ENCODE measurements around the gene LRRC74A. TPM values are rescaled to one million over a fixed set of nuclear protein-coding genes. Genes with fewer than 3 reads are reported as not detected.
"Not testable (repeated sequence)": the region's sequence is repeated elsewhere in the genome, so short reads cannot be mapped to it uniquely, and the experiment has no call there.

LRRC74A gene
- total and polyA plus RNA-seq, 4 donors: 0.26 TPM; not detected in 3

DNA sequence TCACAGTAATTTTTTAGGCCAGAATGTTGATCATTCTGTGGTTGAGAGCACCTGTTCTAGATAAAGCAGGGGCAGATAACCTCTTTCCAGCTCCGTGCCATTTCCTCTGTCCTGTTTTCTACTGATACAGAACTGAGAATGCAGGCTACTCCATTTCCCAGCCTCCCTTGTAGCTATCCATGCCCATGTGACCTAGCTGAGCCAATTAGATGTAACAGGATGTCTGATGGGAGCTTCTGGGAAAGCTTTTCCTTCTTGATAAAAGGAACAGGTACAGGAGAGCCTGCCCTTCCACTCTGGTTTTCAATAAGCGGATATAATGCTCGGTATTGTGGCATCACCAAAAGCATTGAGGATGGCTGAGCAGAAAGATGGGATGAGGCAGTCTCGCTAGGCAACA is 54.2 kb downstream of the LRRC74A start:
- DNase-seq (ENCODE audit: low read depth in 4 of 6, low spot score in 6 of 6): peak in 1 of 6 donors; percentile 60
- peaks cover 40% of the 10 kb centered on the region for H3K4me1 ChIP-seq (ENCODE audit: control insufficient read depth, insufficient read depth, low read length)
- no peak overlapping the region for H3K4me3 ChIP-seq (ENCODE audit: low read depth, low read length)
- WGBS (ENCODE audit: insufficient coverage): 100% methylated on average over 2 of the region's 4 CpGs
- H3K27ac ChIP-seq (ENCODE audit: low read depth, low read length): no peak overlapping the region
- no peaks in the 10 kb centered on the region for H3K9me3 ChIP-seq (ENCODE audit: control insufficient read depth, insufficient read depth, low read length)
- no peaks in the 10 kb centered on the region for H3K36me3 ChIP-seq (ENCODE audit: control insufficient read depth, insufficient read depth, low read length)
- no peaks in the 10 kb centered on the region for H3K27me3 ChIP-seq (ENCODE audit: control insufficient read depth, insufficient read depth, low read length)

DNA sequence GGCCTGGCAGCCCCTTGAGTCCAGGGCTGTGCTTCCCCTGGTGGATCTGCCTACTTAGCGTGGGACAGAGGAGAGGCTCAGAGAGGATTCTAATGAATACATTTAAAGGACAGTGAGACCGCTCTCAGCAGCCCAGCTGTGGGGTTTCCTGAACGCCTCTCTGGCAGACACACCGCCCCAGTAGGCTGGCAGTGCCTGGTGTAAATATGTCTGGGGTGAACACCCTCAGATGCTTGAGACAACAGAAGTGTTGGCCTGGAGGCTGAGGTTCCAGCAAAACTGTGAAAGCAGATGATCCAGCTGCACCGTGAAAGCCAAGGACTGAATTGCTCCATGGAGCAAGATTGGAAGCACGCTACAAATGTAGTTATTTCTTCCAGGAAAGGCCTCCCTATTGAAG is 55.1 kb downstream of the LRRC74A start:
- peak in 2 of 6 donors; percentile 29 to 53 for DNase-seq (ENCODE audit: low read depth in 4 of 6, low spot score in 6 of 6)
- Histone ChIP-seq H3K4me3 (ENCODE audit: low read depth, low read length) (no peak overlapping the region), H3K4me1 (ENCODE audit: control insufficient read depth, insufficient read depth, low read length) (peaks cover 36% of the 10 kb centered on the region), H3K27ac (ENCODE audit: low read depth, low read length) (peak overlapping the region; percentile 15), H3K36me3 (ENCODE audit: control insufficient read depth, insufficient read depth, low read length) (no peaks in the 10 kb centered on the region), H3K9me3 (ENCODE audit: control insufficient read depth, insufficient read depth, low read length) (no peaks in the 10 kb centered on the region), H3K27me3 (ENCODE audit: control insufficient read depth, insufficient read depth, low read length) (no peaks in the 10 kb centered on the region)
- 42% methylated on average over 1 of the region's 6 CpGs for WGBS (ENCODE audit: insufficient coverage)

DNA sequence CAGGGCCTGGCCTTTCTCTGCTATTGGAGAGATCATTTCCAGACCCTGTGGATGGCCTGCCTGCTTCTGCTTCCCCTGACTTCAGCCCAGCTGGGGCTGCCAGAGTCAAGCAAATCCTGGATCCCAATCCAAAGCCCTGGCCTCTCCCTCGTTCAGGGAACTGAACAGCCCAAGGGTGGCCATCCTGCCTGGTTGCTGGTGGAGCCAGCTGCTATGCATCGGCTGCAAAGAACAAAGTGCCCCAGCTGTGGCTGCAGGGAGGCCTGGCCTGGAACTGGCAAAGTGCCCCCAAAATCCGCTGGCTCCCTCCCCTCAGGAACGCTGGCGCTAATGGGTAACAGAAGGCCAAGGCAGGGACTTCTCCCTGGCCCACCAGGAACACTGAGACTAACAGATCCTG is 56.4 kb downstream of the LRRC74A start:
- Histone ChIP-seq H3K4me1 (ENCODE audit: control insufficient read depth, insufficient read depth, low read length) (peaks cover 36% of the 10 kb centered on the region), H3K9me3 (ENCODE audit: control insufficient read depth, insufficient read depth, low read length) (no peaks in the 10 kb centered on the region), H3K36me3 (ENCODE audit: control insufficient read depth, insufficient read depth, low read length) (no peaks in the 10 kb centered on the region), H3K4me3 (ENCODE audit: low read depth, low read length) (no peak overlapping the region), H3K27ac (ENCODE audit: low read depth, low read length) (no peak overlapping the region), H3K27me3 (ENCODE audit: control insufficient read depth, insufficient read depth, low read length) (no peaks in the 10 kb centered on the region)
- DNase-seq (ENCODE audit: low read depth in 4 of 6, low spot score in 6 of 6): peak in 2 of 6 donors; percentile 25 to 33
- WGBS (ENCODE audit: insufficient coverage): 32% methylated on average over 5 of the region's 5 CpGs

DNA sequence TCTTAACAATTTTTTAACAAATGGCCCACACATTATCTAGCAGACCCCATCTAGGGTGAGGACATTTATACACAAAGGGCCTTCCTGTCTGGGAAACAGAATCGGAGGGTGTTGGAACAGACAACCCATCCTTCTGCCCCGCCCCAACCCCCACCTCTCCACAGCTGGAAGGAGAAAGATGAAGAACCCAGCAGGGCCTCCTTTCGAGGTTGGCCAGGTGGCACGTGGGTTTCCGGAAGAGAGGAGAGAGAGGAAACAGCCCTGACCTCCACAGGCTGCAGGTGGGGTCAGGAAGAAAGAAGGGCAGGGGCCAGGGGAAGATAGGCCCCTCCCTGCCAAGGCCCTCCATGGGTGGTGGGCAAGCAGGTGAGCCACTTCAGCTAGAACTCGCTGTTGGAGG is 57.2 kb downstream of the LRRC74A start:
- WGBS (ENCODE audit: insufficient coverage): 82% methylated on average over 4 of the region's 6 CpGs
- Histone ChIP-seq H3K27ac (ENCODE audit: low read depth, low read length) (no peak overlapping the region), H3K36me3 (ENCODE audit: control insufficient read depth, insufficient read depth, low read length) (no peaks in the 10 kb centered on the region), H3K4me3 (ENCODE audit: low read depth, low read length) (no peak overlapping the region), H3K9me3 (ENCODE audit: control insufficient read depth, insufficient read depth, low read length) (no peaks in the 10 kb centered on the region), H3K4me1 (ENCODE audit: control insufficient read depth, insufficient read depth, low read length) (peaks cover 38% of the 10 kb centered on the region), H3K27me3 (ENCODE audit: control insufficient read depth, insufficient read depth, low read length) (no peaks in the 10 kb centered on the region)
- DNase-seq (ENCODE audit: low read depth in 4 of 6, low spot score in 6 of 6): no peak

DNA sequence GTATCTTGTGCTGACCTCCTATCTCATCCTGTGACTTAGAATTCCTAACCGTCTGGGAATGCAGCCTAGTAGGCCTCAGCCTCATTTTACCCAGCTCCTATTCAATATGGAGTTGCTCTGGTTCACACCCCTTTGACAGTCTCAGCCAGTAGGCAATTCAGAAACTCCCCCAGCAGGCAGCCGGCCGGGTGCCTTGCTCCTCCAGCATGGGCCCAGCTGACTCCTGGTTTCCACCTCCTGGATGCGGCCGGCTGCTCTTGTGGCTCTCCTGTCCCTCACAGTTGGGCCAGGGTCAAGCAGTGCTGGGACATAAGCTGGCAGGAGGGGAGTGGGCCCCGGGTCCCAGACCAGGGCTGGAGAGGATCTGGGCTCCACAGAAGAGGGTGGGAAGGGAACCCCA is 58.2 kb downstream of the LRRC74A start:
- no peaks in the 10 kb centered on the region for H3K27me3 ChIP-seq (ENCODE audit: control insufficient read depth, insufficient read depth, low read length)
- no peak for DNase-seq (ENCODE audit: low read depth in 4 of 6, low spot score in 6 of 6)
- H3K4me3 ChIP-seq (ENCODE audit: low read depth, low read length): no peak overlapping the region
- H3K9me3 ChIP-seq (ENCODE audit: control insufficient read depth, insufficient read depth, low read length): no peaks in the 10 kb centered on the region
- 90% methylated on average over 6 of the region's 6 CpGs for WGBS (ENCODE audit: insufficient coverage)
- no peak overlapping the region for H3K27ac ChIP-seq (ENCODE audit: low read depth, low read length)
- peaks cover 38% of the 10 kb centered on the region for H3K4me1 ChIP-seq (ENCODE audit: control insufficient read depth, insufficient read depth, low read length)
- no peaks in the 10 kb centered on the region for H3K36me3 ChIP-seq (ENCODE audit: control insufficient read depth, insufficient read depth, low read length)

DNA sequence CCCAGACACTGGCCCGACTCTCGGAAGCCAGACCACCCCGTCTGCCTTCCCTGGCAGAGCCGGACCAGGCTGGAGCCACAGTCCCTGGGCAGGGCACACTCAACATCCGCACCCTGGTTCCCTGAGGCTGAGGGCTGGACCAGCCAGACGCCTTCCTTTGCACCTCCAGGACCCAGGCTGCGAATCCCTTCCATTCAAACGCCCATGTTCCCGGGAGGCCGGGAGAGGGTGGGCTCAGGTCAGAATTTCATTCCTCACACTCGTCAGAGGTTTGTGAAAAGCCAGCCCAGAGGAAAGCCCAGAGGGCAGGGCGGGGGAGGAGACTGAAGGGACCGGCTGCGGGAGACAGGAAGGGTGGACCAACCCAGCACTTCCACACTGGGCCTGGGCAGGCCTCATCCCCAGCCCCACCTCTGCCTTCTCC is 58.7 kb downstream of the LRRC74A start:
- Histone ChIP-seq H3K9me3 (ENCODE audit: control insufficient read depth, insufficient read depth, low read length) (no peaks in the 10 kb centered on the region), H3K27me3 (ENCODE audit: control insufficient read depth, insufficient read depth, low read length) (no peaks in the 10 kb centered on the region), H3K27ac (ENCODE audit: low read depth, low read length) (no peak overlapping the region), H3K4me3 (ENCODE audit: low read depth, low read length) (no peak overlapping the region), H3K4me1 (ENCODE audit: control insufficient read depth, insufficient read depth, low read length) (peaks cover 38% of the 10 kb centered on the region), H3K36me3 (ENCODE audit: control insufficient read depth, insufficient read depth, low read length) (no peaks in the 10 kb centered on the region)
- no peak for DNase-seq (ENCODE audit: low read depth in 4 of 6, low spot score in 6 of 6)
- WGBS (ENCODE audit: insufficient coverage): 68% methylated on average over 14 of the region's 14 CpGs

DNA sequence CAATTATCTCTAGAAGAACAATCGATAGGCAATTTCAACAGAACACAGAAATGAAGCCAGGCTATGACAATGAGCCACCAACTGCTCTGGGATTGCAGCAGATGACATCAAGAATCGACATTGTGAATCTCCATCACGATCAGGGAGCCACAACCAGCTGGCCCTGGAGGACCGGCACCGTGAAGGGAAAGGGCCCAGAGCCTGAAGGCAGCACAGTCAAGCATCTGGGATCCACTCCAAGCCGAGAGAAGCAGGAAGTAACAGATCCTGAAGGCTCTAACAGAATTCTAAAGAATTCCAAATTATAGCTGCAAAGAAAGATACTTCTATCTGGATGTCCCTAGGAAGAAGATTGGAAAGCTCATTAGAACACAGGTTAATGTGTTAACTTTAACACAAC is 61.0 kb downstream of the LRRC74A start:
- no peak overlapping the region for H3K4me3 ChIP-seq (ENCODE audit: low read depth, low read length)
- 38% methylated on average over 5 of the region's 6 CpGs for WGBS (ENCODE audit: insufficient coverage)
- no peaks in the 10 kb centered on the region for H3K27me3 ChIP-seq (ENCODE audit: control insufficient read depth, insufficient read depth, low read length)
- peak in 1 of 6 donors; percentile 52 for DNase-seq (ENCODE audit: low read depth in 4 of 6, low spot score in 6 of 6)
- H3K9me3 ChIP-seq (ENCODE audit: control insufficient read depth, insufficient read depth, low read length): no peaks in the 10 kb centered on the region
- H3K4me1 ChIP-seq (ENCODE audit: control insufficient read depth, insufficient read depth, low read length): peaks cover 27% of the 10 kb centered on the region
- H3K27ac ChIP-seq (ENCODE audit: low read depth, low read length): no peak overlapping the region
- H3K36me3 ChIP-seq (ENCODE audit: control insufficient read depth, insufficient read depth, low read length): no peaks in the 10 kb centered on the region

DNA sequence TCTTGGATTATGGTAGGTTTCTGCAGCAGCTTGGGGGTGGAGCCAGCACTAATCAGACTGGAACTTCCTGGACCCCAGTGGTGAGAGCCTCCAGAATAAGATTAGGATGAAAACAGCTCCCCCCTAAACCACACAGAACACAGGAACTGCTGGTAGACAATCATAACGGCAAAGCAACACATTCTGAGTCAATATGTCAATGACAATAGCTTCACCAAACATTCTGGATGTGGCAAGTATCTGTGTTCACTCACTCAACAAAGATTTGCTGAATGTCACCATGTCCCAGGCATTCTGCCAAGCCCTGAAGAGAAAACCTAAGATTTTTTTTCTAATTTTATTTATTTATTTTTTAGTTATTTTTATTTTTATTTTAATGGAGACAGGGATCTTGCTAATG is 65.2 kb downstream of the LRRC74A start:
- 83% methylated on average over 1 of the region's 1 CpG for WGBS (ENCODE audit: insufficient coverage)
- DNase-seq (ENCODE audit: low read depth in 4 of 6, low spot score in 6 of 6): no peak
- no peaks in the 10 kb centered on the region for H3K36me3 ChIP-seq (ENCODE audit: control insufficient read depth, insufficient read depth, low read length)
- H3K4me3 ChIP-seq (ENCODE audit: low read depth, low read length): no peak overlapping the region
- H3K27ac ChIP-seq (ENCODE audit: low read depth, low read length): no peak overlapping the region
- H3K4me1 ChIP-seq (ENCODE audit: control insufficient read depth, insufficient read depth, low read length): peaks cover 3% of the 10 kb centered on the region
- H3K27me3 ChIP-seq (ENCODE audit: control insufficient read depth, insufficient read depth, low read length): no peaks in the 10 kb centered on the region
- no peaks in the 10 kb centered on the region for H3K9me3 ChIP-seq (ENCODE audit: control insufficient read depth, insufficient read depth, low read length)

DNA sequence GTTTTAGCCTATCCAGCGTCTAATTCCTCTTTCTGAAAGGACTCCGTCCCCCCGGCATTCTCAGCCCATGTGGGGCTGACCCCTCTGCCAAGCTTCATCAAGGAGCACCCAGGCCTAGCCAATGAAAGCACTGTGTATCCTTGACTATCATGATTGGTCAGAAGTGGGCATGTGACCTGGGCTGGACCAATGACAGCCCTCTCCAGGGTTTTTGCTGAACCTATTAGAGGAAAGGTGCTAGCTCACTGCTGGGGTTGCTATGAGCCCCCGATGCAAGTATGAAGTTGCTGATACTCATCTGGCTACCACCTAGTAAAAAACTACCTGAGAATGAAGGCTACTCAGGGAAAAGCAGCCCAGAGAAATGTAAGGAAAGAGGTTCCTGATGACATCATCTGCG is 68.1 kb downstream of the LRRC74A start:
- Histone ChIP-seq H3K9me3 (ENCODE audit: control insufficient read depth, insufficient read depth, low read length) (no peaks in the 10 kb centered on the region), H3K36me3 (ENCODE audit: control insufficient read depth, insufficient read depth, low read length) (no peaks in the 10 kb centered on the region), H3K27ac (ENCODE audit: low read depth, low read length) (no peak overlapping the region), H3K27me3 (ENCODE audit: control insufficient read depth, insufficient read depth, low read length) (no peaks in the 10 kb centered on the region), H3K4me3 (ENCODE audit: low read depth, low read length) (no peak overlapping the region), H3K4me1 (ENCODE audit: control insufficient read depth, insufficient read depth, low read length) (no peaks in the 10 kb centered on the region)
- 93% methylated on average over 3 of the region's 5 CpGs for WGBS (ENCODE audit: insufficient coverage)
- no peak for DNase-seq (ENCODE audit: low read depth in 4 of 6, low spot score in 6 of 6)

DNA sequence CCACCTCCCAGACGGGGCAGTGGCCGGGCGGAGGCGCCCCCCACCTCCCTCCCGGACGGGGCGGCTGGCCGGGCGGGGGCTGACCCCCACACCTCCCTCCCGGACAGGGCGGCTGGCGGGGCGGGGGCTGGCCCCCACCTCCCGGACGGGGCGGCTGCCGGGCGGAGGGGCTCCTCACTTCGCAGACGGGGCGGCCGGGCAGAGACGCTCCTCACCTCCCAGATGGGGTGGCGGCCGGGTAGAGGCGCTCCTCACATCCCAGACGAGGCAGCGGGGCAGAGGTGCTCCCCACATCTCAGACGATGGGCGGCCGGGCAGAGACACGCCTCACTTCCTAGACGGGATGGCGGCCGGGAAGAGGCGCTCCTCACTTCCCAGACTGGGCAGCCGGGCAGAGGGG is 71.8 kb downstream of the LRRC74A start:
- not testable (repeated sequence) for H3K36me3 ChIP-seq (ENCODE audit: control insufficient read depth, insufficient read depth, low read length); H3K27me3 ChIP-seq (ENCODE audit: control insufficient read depth, insufficient read depth, low read length); DNase-seq (ENCODE audit: low read depth in 4 of 6, low spot score in 6 of 6); H3K4me3 ChIP-seq (ENCODE audit: low read depth, low read length); H3K27ac ChIP-seq (ENCODE audit: low read depth, low read length); H3K9me3 ChIP-seq (ENCODE audit: control insufficient read depth, insufficient read depth, low read length)
- H3K4me1 ChIP-seq (ENCODE audit: control insufficient read depth, insufficient read depth, low read length): peaks cover 19% of the 10 kb centered on the region
- WGBS (ENCODE audit: insufficient coverage): 95% methylated on average over 10 of the region's 37 CpGs
